ENCODE results near the gene DDX24. TPM values are rescaled to one million over a fixed set of nuclear protein-coding genes. Genes with fewer than 3 reads are reported as not detected.
A peak's percentile ranks its signal among the peaks of the same experiment; 100 is the strongest.

The DDX24 gene
- total and polyA plus RNA-seq, 2 of the 8 experiments (the other 6 are each of a cell fraction or from before 2014, with no cell fraction given), result 89.0 to 201 TPM

- TF ChIP-seq CHD7 (IDR thresholded peaks at IDR 0.05; ENCODE audit: insufficient replicate concordance, low read length) (no peak), CBX8 (IDR thresholded peaks at IDR 0.05; ENCODE audit: borderline replicate concordance, low read depth, low read length) (no peak), TAF7 (optimal IDR thresholded peaks at IDR 0.05; ENCODE audit: borderline replicate concordance, low read depth, low read length) (no peak), HDAC2 (IDR thresholded peaks at IDR 0.05; ENCODE audit: borderline replicate concordance in 1 of 2, low read depth in 2 of 2, low read length in 2 of 2) (no peak), CEBPB (IDR thresholded peaks at IDR 0.05; ENCODE audit: low read depth, low read length) (no peak), RAD21 (IDR thresholded peaks at IDR 0.05 in 1 of 2, conservative IDR thresholded peaks at IDR 0.05 in 1 of 2; ENCODE audit: low read depth in 2 of 2, low read length in 2 of 2) (peak; percentile 89 to 90), KDM1A (IDR thresholded peaks at IDR 0.05; ENCODE audit: borderline replicate concordance, low read length) (peak; percentile 75; the same call in 1 of the 2 replicates), EZH2 (IDR thresholded peaks at IDR 0.05; ENCODE audit: low read depth, low read length, severe bottlenecking) (no peak)
Observed at GRCh38 chr14:94001501-94002396, 79.3 kb downstream of the DDX24 start (continued).
